Peyer's patch (tissue), 4 donors: ENCODE measurements around the gene RNASE3.

Experiments
- POLR2A ChIP-seq, 2 donors: fragments of 450-650 bp; IDR thresholded peaks; one replicate each; pipeline ENCODE4 v1.5.1; 2017; ENCODE audit warnings: antibody characterized with exemption in 2 of 2, mild to moderate bottlenecking in 2 of 2, moderate library complexity in 2 of 2
- TF ChIP-seq, protein P1 (sequence below), 6 experiments: fragments of 450-650 bp in 4 of 6; fragments of 200-600 bp in 2 of 6; sonication (generic) in 1 of 6; IDR thresholded peaks; one replicate each; pipeline ENCODE4 v1.5.1; 2017 to 2019; ENCODE audit warnings: antibody characterized with exemption in 6 of 6, mild to moderate bottlenecking in 3 of 6, moderate library complexity in 1 of 6

- TF ChIP-seq, protein P1, sequence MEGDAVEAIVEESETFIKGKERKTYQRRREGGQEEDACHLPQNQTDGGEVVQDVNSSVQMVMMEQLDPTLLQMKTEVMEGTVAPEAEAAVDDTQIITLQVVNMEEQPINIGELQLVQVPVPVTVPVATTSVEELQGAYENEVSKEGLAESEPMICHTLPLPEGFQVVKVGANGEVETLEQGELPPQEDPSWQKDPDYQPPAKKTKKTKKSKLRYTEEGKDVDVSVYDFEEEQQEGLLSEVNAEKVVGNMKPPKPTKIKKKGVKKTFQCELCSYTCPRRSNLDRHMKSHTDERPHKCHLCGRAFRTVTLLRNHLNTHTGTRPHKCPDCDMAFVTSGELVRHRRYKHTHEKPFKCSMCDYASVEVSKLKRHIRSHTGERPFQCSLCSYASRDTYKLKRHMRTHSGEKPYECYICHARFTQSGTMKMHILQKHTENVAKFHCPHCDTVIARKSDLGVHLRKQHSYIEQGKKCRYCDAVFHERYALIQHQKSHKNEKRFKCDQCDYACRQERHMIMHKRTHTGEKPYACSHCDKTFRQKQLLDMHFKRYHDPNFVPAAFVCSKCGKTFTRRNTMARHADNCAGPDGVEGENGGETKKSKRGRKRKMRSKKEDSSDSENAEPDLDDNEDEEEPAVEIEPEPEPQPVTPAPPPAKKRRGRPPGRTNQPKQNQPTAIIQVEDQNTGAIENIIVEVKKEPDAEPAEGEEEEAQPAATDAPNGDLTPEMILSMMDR (IDR thresholded peaks at IDR 0.05), result no peak
- no peak for TF ChIP-seq POLR2A (IDR thresholded peaks at IDR 0.05)
Observed at GRCh38 chr14:20866194-20866593, 25.0 kb upstream of the RNASE3 start.
